Cerebellar cortex (tissue), 1 donor: ENCODE results near the gene OR10P1.

Experiments
- DNase-seq: peaks from one replicate; pipeline ENCODE4 v3.0.0-alpha.2; 2015; ENCODE audit warnings: low spot score

Gene OR10P1

GRCh38 chr12:55686366-55687010 lies 49.8 kb downstream of the OR10P1 start:
- DNase-seq = no peak
